IPS DF 6.9 (cell line): Measurements from ENCODE around the gene SLC22A23.
A peak's percentile ranks its signal among the peaks of the same experiment; 100 is the strongest.

ENCODE experiments used
- DNase-seq: peaks from one replicate; pipeline ENCODE4 v3.0.0-alpha.2; 2013; ENCODE audit warnings: low read depth, low spot score
- H3K27ac ChIP-seq: one replicate; pipeline ENCODE4 v1.5.1; 2013; ENCODE audit warnings: low read length, control low read depth
- H3K27me3 ChIP-seq: 2 replicates; pipeline ENCODE4 v1.6.1; 2013; ENCODE audit warnings: mild to moderate bottlenecking, low read length; ENCODE audit not compliant: control insufficient read depth, insufficient read depth
- H3K36me3 ChIP-seq: 2 replicates; pipeline ENCODE4 v1.6.1; 2013; ENCODE audit warnings: low read length; ENCODE audit not compliant: control insufficient read depth, insufficient read depth
- H3K4me1 ChIP-seq: 2 replicates; pipeline ENCODE4 v1.6.1; 2013; ENCODE audit warnings: low read length; ENCODE audit not compliant: control insufficient read depth, insufficient read depth
- H3K4me3 ChIP-seq: 2 replicates; pipeline ENCODE4 v1.5.1; 2013; ENCODE audit warnings: mild to moderate bottlenecking, low read length
- H3K9me3 ChIP-seq: 2 replicates; pipeline ENCODE4 v1.6.1; 2013; ENCODE audit warnings: low read length, inconsistent platforms; ENCODE audit not compliant: control insufficient read depth, insufficient read depth
- WGBS: extraction: QIAGEN DNeasy Blood & Tissue Kit; methylation state at CpG from one replicate; pipeline ENCODE4 v1.1.7; 2013; ENCODE audit warnings: mixed read lengths, missing lambda C conversion rate; ENCODE audit not compliant: insufficient read length, insufficient coverage; 5-methylcytosine and 5-hydroxymethylcytosine counted together

SLC22A23 gene

GRCh38 chr6:3266170-3266569 lies 190.7 kb downstream of the SLC22A23 start:
- no peak for DNase-seq
- H3K9me3 ChIP-seq: no peaks in the 10 kb centered on the region
- no CpG with 5 or more reads among the region's 9 CpGs for WGBS
- H3K36me3 ChIP-seq: peaks cover 25% of the 10 kb centered on the region
- H3K27ac ChIP-seq: no peak overlapping the region
- H3K4me3 ChIP-seq: no peak overlapping the region
- no peaks in the 10 kb centered on the region for H3K27me3 ChIP-seq
- H3K4me1 ChIP-seq: no peaks in the 10 kb centered on the region; the same call in 1 of the 2 replicates

GRCh38 chr6:3265671-3266070 lies 191.2 kb downstream of the SLC22A23 start:
- Histone ChIP-seq H3K4me3 (no peak overlapping the region), H3K9me3 (no peaks in the 10 kb centered on the region), H3K4me1 (no peaks in the 10 kb centered on the region; the same call in 1 of the 2 replicates), H3K27me3 (no peaks in the 10 kb centered on the region), H3K27ac (no peak overlapping the region), H3K36me3 (peaks cover 22% of the 10 kb centered on the region)
- no peak for DNase-seq
- no CpG with 5 or more reads among the region's 9 CpGs for WGBS

- no CpG with 5 or more reads among the region's 3 CpGs for WGBS
- Histone ChIP-seq H3K36me3 (peaks cover 14% of the 10 kb centered on the region), H3K4me3 (no peak overlapping the region), H3K27ac (no peak overlapping the region), H3K27me3 (no peaks in the 10 kb centered on the region), H3K4me1 (no peaks in the 10 kb centered on the region; the same call in 1 of the 2 replicates), H3K9me3 (no peaks in the 10 kb centered on the region)
- DNase-seq: no peak
These were observed 192.5 kb downstream of the SLC22A23 start for GRCh38 chr6:3264356-3264755.

GRCh38 chr6:3263096-3263495 lies 193.8 kb downstream of the SLC22A23 start:
- H3K4me3 ChIP-seq: no peak overlapping the region
- no peaks in the 10 kb centered on the region for H3K27me3 ChIP-seq
- no peaks in the 10 kb centered on the region for H3K9me3 ChIP-seq
- peaks cover 9% of the 10 kb centered on the region for H3K36me3 ChIP-seq
- WGBS: no CpG with 5 or more reads among the region's 6 CpGs
- H3K4me1 ChIP-seq: no peaks in the 10 kb centered on the region; the same call in 1 of the 2 replicates
- H3K27ac ChIP-seq: no peak overlapping the region
- DNase-seq: no peak

- no CpG with 5 or more reads among the region's 8 CpGs for WGBS
These were observed 194.9 kb downstream of the SLC22A23 start for GRCh38 chr6:3261921-3262320.

GRCh38 chr6:3261518-3261820 lies 195.4 kb downstream of the SLC22A23 start:
- Histone ChIP-seq H3K4me1 (no peaks in the 10 kb centered on the region; the same call in 1 of the 2 replicates), H3K36me3 (peaks cover 9% of the 10 kb centered on the region), H3K9me3 (no peaks in the 10 kb centered on the region), H3K27ac (no peak overlapping the region), H3K4me3 (no peak overlapping the region), H3K27me3 (no peaks in the 10 kb centered on the region)
- DNase-seq: no peak
- no CpG with 5 or more reads among the region's 6 CpGs for WGBS

More at GRCh38 chr6:3261921-3262320, 194.9 kb downstream of the SLC22A23 start:
- Histone ChIP-seq H3K4me3 (no peak overlapping the region), H3K4me1 (no peaks in the 10 kb centered on the region; the same call in 1 of the 2 replicates), H3K36me3 (peaks cover 9% of the 10 kb centered on the region), H3K9me3 (no peaks in the 10 kb centered on the region), H3K27ac (no peak overlapping the region), H3K27me3 (no peaks in the 10 kb centered on the region)
- no peak for DNase-seq

GRCh38 chr6:3260772-3261517 lies 195.9 kb downstream of the SLC22A23 start:
- no CpG with 5 or more reads among the region's 17 CpGs for WGBS
- Histone ChIP-seq H3K4me3 (no peak overlapping the region), H3K36me3 (peaks cover 9% of the 10 kb centered on the region), H3K4me1 (no peaks in the 10 kb centered on the region; the same call in 1 of the 2 replicates), H3K27me3 (no peaks in the 10 kb centered on the region), H3K27ac (no peak overlapping the region), H3K9me3 (no peaks in the 10 kb centered on the region)
- no peak for DNase-seq

GRCh38 chr6:3260296-3260695 lies 196.6 kb downstream of the SLC22A23 start:
- Histone ChIP-seq H3K9me3 (no peaks in the 10 kb centered on the region), H3K27me3 (no peaks in the 10 kb centered on the region), H3K36me3 (peaks cover 9% of the 10 kb centered on the region), H3K27ac (no peak overlapping the region), H3K4me3 (no peak overlapping the region), H3K4me1 (no peaks in the 10 kb centered on the region; the same call in 1 of the 2 replicates)
- no peak for DNase-seq
- no CpG with 5 or more reads among the region's 14 CpGs for WGBS

- DNase-seq: no peak
- no CpG with 5 or more reads among the region's 21 CpGs for WGBS
- H3K36me3 ChIP-seq: peaks cover 9% of the 10 kb centered on the region
- no peaks in the 10 kb centered on the region; the same call in 1 of the 2 replicates for H3K4me1 ChIP-seq
- H3K4me3 ChIP-seq: peak overlapping the region; percentile 99
- H3K27ac ChIP-seq: no peak overlapping the region
- no peaks in the 10 kb centered on the region for H3K27me3 ChIP-seq
- no peaks in the 10 kb centered on the region for H3K9me3 ChIP-seq
These were observed 197.3 kb downstream of the SLC22A23 start for GRCh38 chr6:3259491-3259958.

- Histone ChIP-seq H3K9me3 (no peaks in the 10 kb centered on the region), H3K27ac (no peak within 1 kb of the TSS), H3K4me3 (peak within 1 kb of the TSS; percentile 99), H3K36me3 (peaks cover 4% of the 10 kb centered on the region), H3K4me1 (no peaks in the 10 kb centered on the region; the same call in 1 of the 2 replicates), H3K27me3 (no peaks in the 10 kb centered on the region)
- DNase-seq: peak; percentile 63
- WGBS: no CpG with 5 or more reads among the region's 80 CpGs
These were observed 197.9 kb downstream of the SLC22A23 start, which contains the start of gene PSMG4 for GRCh38 chr6:3258720-3259490. TSS of gene PSMG4 (plus strand) at chr6:3258947. CDS start at chr6:3259023, 76 bp downstream.
